KMS-11 (cell line): ENCODE data around the gene HAUS3.

Source experiments
- H2AFZ ChIP-seq: fragments of 200-600 bp; sonication (generic); 2 replicates; pipeline ENCODE4 v1.6.1; 2016; ENCODE audit warnings: antibody characterized with exemption, mixed run types, low read depth
- H3K27ac ChIP-seq: fragments of 200-600 bp; sonication (generic); 2 replicates; pipeline ENCODE4 v1.6.1; 2016; ENCODE audit warnings: mild to moderate bottlenecking, mixed run types
- H3K27me3 ChIP-seq: fragments of 200-600 bp; sonication (generic); 2 replicates; pipeline ENCODE4 v1.6.1; 2017; ENCODE audit warnings: mild to moderate bottlenecking, low read depth, mixed run types, moderate library complexity; ENCODE audit not compliant: insufficient read depth
- H3K36me3 ChIP-seq: fragments of 200-600 bp; sonication (generic); 2 replicates; pipeline ENCODE4 v1.6.1; 2017; ENCODE audit warnings: mild to moderate bottlenecking, mixed run types; ENCODE audit not compliant: insufficient read depth
- H3K4me1 ChIP-seq: fragments of 200-600 bp; sonication (generic); 2 replicates; pipeline ENCODE4 v1.6.1; 2016; ENCODE audit warnings: mild to moderate bottlenecking, low read depth, mixed run types; ENCODE audit not compliant: poor library complexity, severe bottlenecking
- H3K4me2 ChIP-seq: fragments of 200-600 bp; sonication (generic); 2 replicates; pipeline ENCODE4 v1.7.0; 2016; ENCODE audit warnings: mild to moderate bottlenecking, mixed run types
- H3K4me3 ChIP-seq: fragments of 200-600 bp; sonication (generic); IDR thresholded peaks from 2 replicates; pipeline ENCODE4 v1.6.1; 2017; ENCODE audit warnings: low read depth, low read length, mixed read lengths; ENCODE audit not compliant: insufficient read depth
- H3K79me2 ChIP-seq: fragments of 200-600 bp; sonication (generic); 2 replicates; pipeline ENCODE4 v1.6.1; 2016; ENCODE audit warnings: low read depth, mixed run types; ENCODE audit not compliant: insufficient read depth
- H3K9ac ChIP-seq: fragments of 200-600 bp; sonication (generic); 2 replicates; pipeline ENCODE4 v1.6.1; 2016; ENCODE audit warnings: mild to moderate bottlenecking, mixed run types
- H4K20me1 ChIP-seq: fragments of 200-600 bp; sonication (generic); 2 replicates; pipeline ENCODE4 v1.6.1; 2016; ENCODE audit warnings: mild to moderate bottlenecking, mixed run types; ENCODE audit not compliant: insufficient read depth
- CTCF ChIP-seq: fragments of 200-600 bp; sonication (generic); conservative IDR thresholded peaks from 2 replicates; pipeline ENCODE4 v1.6.1; 2017; ENCODE audit warnings: low read depth, mild to moderate bottlenecking, antibody characterized with exemption, low read length, moderate library complexity, mixed read lengths

HAUS3 gene

GRCh38 chr4:2273657-2274319, 31.9 kb upstream of the HAUS3 start:
- no peaks in the 10 kb centered on the region for H3K36me3 ChIP-seq
- H3K79me2 ChIP-seq = no peaks in the 10 kb centered on the region
- no peak overlapping the region for H2AFZ ChIP-seq
- H3K4me3 ChIP-seq = no peak overlapping the region
- H3K27ac ChIP-seq = no peak overlapping the region
- no peak overlapping the region for H3K4me2 ChIP-seq
- H3K9ac ChIP-seq = no peak overlapping the region
- H3K4me1 ChIP-seq = no peaks in the 10 kb centered on the region
- no peaks in the 10 kb centered on the region for H4K20me1 ChIP-seq
- no peak for TF ChIP-seq CTCF
- H3K27me3 ChIP-seq = no peaks in the 10 kb centered on the region

- Histone ChIP-seq H2AFZ (no peak overlapping the region), H3K9ac (no peak overlapping the region), H3K27me3 (no peaks in the 10 kb centered on the region), H4K20me1 (no peaks in the 10 kb centered on the region), H3K36me3 (no peaks in the 10 kb centered on the region), H3K27ac (no peak overlapping the region), H3K4me2 (no peak overlapping the region), H3K4me1 (no peaks in the 10 kb centered on the region), H3K4me3 (no peak overlapping the region), H3K79me2 (no peaks in the 10 kb centered on the region)
- TF ChIP-seq CTCF = no peak
These were observed 31.3 kb upstream of the HAUS3 start for GRCh38 chr4:2273221-2273620.

- Histone ChIP-seq H3K79me2 (no peaks in the 10 kb centered on the region), H3K4me2 (no peak overlapping the region), H3K27ac (no peak overlapping the region), H3K9ac (no peak overlapping the region), H3K4me3 (no peak overlapping the region), H2AFZ (no peak overlapping the region), H3K27me3 (no peaks in the 10 kb centered on the region), H3K4me1 (no peaks in the 10 kb centered on the region), H4K20me1 (no peaks in the 10 kb centered on the region), H3K36me3 (no peaks in the 10 kb centered on the region)
- no peak for TF ChIP-seq CTCF
These were observed 30.9 kb upstream of the HAUS3 start for GRCh38 chr4:2272828-2273120.

GRCh38 chr4:2272026-2272827, 30.3 kb upstream of the HAUS3 start:
- Histone ChIP-seq H3K4me2 (no peak overlapping the region), H3K79me2 (no peaks in the 10 kb centered on the region), H4K20me1 (no peaks in the 10 kb centered on the region), H3K27ac (no peak overlapping the region), H3K36me3 (no peaks in the 10 kb centered on the region), H3K9ac (no peak overlapping the region), H3K4me1 (no peaks in the 10 kb centered on the region), H2AFZ (no peak overlapping the region), H3K27me3 (no peaks in the 10 kb centered on the region), H3K4me3 (no peak overlapping the region)
- no peak for TF ChIP-seq CTCF
